ENCODE data around the gene E2F6.
"Not testable (repeated sequence)": the region's sequence is repeated elsewhere in the genome, so short reads cannot be mapped to it uniquely, and the experiment has no call there.

E2F6 gene

GRCh38 chr2:11405599-11406266, 60.2 kb downstream of the E2F6 start:
- H3K27me3 Mint-ChIP-seq = no peaks in the 10 kb centered on the region
- no peaks in the 10 kb centered on the region for H3K36me3 Mint-ChIP-seq
- no peak overlapping the region for H3K4me3 Mint-ChIP-seq
- no peak overlapping the region for H3K27ac Mint-ChIP-seq
- H3K4me1 Mint-ChIP-seq (ENCODE audit: low read depth) = no peaks in the 10 kb centered on the region
- H3K9me3 Mint-ChIP-seq (ENCODE audit: low read depth) = no peaks in the 10 kb centered on the region

DNA sequence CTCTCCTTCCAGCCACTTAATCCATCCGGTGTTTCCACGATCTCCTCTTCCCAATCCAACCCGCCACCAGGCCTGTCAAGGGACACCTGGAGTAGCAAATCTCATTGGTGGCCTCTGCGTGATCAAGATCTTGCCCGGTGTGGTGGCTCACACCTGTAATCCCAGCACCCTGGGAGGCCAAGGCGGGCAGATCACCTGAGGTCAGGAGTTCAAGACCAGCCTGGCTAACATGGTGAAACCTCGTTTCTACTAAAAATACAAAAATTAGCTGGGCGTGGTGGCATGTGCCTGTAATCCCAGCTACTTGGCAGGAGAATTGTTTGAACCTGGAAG, 60.9 kb downstream of the E2F6 start:
- H3K36me3 Mint-ChIP-seq; H3K4me1 Mint-ChIP-seq (ENCODE audit: low read depth); H3K27me3 Mint-ChIP-seq; H3K9me3 Mint-ChIP-seq (ENCODE audit: low read depth); H3K27ac Mint-ChIP-seq; H3K4me3 Mint-ChIP-seq: not testable (repeated sequence)

GRCh38 chr2:11404376-11405073, 61.4 kb downstream of the E2F6 start:
- no peaks in the 10 kb centered on the region for H3K9me3 Mint-ChIP-seq (ENCODE audit: low read depth)
- H3K36me3 Mint-ChIP-seq = no peaks in the 10 kb centered on the region
- H3K4me1 Mint-ChIP-seq (ENCODE audit: low read depth) = no peaks in the 10 kb centered on the region
- no peak overlapping the region for H3K4me3 Mint-ChIP-seq
- no peak overlapping the region for H3K27ac Mint-ChIP-seq
- no peaks in the 10 kb centered on the region for H3K27me3 Mint-ChIP-seq

- no peaks in the 10 kb centered on the region for H3K27me3 Mint-ChIP-seq
- H3K4me3 Mint-ChIP-seq = no peak overlapping the region
- H3K36me3 Mint-ChIP-seq = no peaks in the 10 kb centered on the region
- no peaks in the 10 kb centered on the region for H3K9me3 Mint-ChIP-seq (ENCODE audit: low read depth)
- H3K27ac Mint-ChIP-seq = no peak overlapping the region
- H3K4me1 Mint-ChIP-seq (ENCODE audit: low read depth) = no peaks in the 10 kb centered on the region
Measured at GRCh38 chr2:11402436-11402835, 63.5 kb downstream of the E2F6 start.

GRCh38 chr2:11399438-11399762, 66.6 kb downstream of the E2F6 start:
- no peaks in the 10 kb centered on the region for H3K36me3 Mint-ChIP-seq
- H3K4me3 Mint-ChIP-seq = no peak overlapping the region
- no peaks in the 10 kb centered on the region for H3K4me1 Mint-ChIP-seq (ENCODE audit: low read depth)
- no peaks in the 10 kb centered on the region for H3K9me3 Mint-ChIP-seq (ENCODE audit: low read depth)
- no peaks in the 10 kb centered on the region for H3K27me3 Mint-ChIP-seq
- no peak overlapping the region for H3K27ac Mint-ChIP-seq

DNA sequence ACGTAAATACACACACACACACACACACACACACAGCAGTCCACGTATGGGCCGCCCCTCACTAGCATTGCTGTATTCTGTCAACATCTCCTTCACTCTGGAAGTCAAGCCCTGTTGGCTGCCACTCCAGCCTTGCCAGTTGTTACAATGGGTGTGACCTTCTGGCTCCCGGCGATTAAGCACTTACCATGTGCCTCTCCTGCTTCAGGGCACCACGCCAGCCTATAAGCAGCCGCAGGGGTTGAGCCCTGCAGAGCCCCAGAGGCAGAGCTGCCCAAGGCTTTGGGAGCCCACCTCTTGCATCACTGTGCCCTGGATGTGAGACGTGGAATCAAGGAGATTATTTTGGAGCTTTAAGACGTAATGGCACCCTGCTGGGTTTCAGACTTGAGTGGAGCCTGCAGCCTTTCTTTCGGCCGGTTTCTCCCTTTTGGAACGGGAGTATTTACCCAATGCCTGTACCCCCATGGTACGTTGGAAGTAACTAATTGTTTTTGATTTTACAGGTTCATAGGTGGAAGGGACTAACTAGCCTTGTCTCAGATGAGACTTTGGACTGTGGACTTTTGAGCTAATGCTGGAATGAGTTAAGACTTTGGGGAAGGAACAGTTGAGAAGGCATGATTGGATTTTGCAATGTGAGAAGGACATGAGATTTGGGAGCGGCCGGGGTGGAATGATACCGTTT, 67.1 kb downstream of the E2F6 start:
- H3K27me3 Mint-ChIP-seq = no peaks in the 10 kb centered on the region
- no peak overlapping the region for H3K4me3 Mint-ChIP-seq
- H3K9me3 Mint-ChIP-seq (ENCODE audit: low read depth) = no peaks in the 10 kb centered on the region
- H3K4me1 Mint-ChIP-seq (ENCODE audit: low read depth) = no peaks in the 10 kb centered on the region
- no peaks in the 10 kb centered on the region for H3K36me3 Mint-ChIP-seq
- no peak overlapping the region for H3K27ac Mint-ChIP-seq

DNA sequence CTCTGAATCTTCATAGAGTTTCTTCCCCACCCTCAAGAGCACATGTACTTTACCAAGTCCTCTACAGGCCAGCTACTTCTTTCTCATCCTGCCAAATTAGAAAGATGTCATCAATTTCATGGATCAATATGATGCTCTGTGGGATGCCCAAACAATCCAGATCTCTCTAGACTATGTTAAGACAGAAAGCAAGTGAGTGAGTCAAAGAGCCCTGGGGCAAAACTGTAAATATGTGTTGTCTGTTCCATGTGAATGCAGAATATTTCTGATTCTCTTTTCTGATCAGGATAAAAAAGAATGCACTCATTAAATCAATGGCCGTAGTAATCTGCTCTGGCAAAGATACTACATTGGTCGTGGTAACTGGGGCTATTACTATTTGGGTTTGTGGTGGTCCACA, 68.4 kb downstream of the E2F6 start:
- Mint-ChIP-seq H3K36me3 (no peaks in the 10 kb centered on the region), H3K4me3 (no peak overlapping the region), H3K4me1 (ENCODE audit: low read depth) (no peaks in the 10 kb centered on the region), H3K9me3 (ENCODE audit: low read depth) (no peaks in the 10 kb centered on the region), H3K27me3 (no peaks in the 10 kb centered on the region), H3K27ac (no peak overlapping the region)

GRCh38 chr2:11396467-11397445, 69.2 kb downstream of the E2F6 start:
- Mint-ChIP-seq H3K36me3 (no peaks in the 10 kb centered on the region), H3K9me3 (ENCODE audit: low read depth) (no peaks in the 10 kb centered on the region), H3K4me1 (ENCODE audit: low read depth) (no peaks in the 10 kb centered on the region), H3K27ac (no peak overlapping the region), H3K4me3 (no peak overlapping the region), H3K27me3 (no peaks in the 10 kb centered on the region)

GRCh38 chr2:11396021-11396420, 69.9 kb downstream of the E2F6 start:
- H3K4me1 Mint-ChIP-seq (ENCODE audit: low read depth) = no peaks in the 10 kb centered on the region
- H3K9me3 Mint-ChIP-seq (ENCODE audit: low read depth) = no peaks in the 10 kb centered on the region
- no peak overlapping the region for H3K27ac Mint-ChIP-seq
- no peak overlapping the region for H3K4me3 Mint-ChIP-seq
- peaks cover 2% of the 10 kb centered on the region for H3K27me3 Mint-ChIP-seq
- H3K36me3 Mint-ChIP-seq = no peaks in the 10 kb centered on the region

DNA sequence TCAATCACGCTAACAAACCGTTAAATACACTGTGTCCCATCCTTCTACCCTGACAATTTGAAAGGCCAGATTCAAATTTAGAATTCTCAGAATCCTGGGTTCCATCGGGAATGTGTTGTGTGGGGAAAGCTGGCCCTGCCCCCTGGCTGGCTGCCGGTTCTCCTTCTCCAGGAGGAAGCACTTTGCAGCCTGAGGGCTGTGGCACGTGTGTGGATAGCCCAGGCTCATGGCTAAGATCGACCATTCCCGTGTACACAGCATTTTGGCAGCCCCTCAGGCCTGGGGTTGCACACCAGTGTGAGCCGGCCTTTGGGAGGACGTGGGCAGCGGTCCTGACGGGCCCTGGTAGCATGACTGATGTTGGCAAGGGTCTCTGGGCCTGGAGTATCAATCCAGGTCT, 70.6 kb downstream of the E2F6 start:
- H3K9me3 Mint-ChIP-seq (ENCODE audit: low read depth) = no peaks in the 10 kb centered on the region
- H3K27ac Mint-ChIP-seq = no peak overlapping the region
- no peaks in the 10 kb centered on the region for H3K36me3 Mint-ChIP-seq
- no peaks in the 10 kb centered on the region for H3K4me1 Mint-ChIP-seq (ENCODE audit: low read depth)
- peaks cover 2% of the 10 kb centered on the region for H3K27me3 Mint-ChIP-seq
- H3K4me3 Mint-ChIP-seq = no peak overlapping the region
